Activated naive CD4-positive, alpha-beta T cell treated with anti-CD3 and anti-CD28 coated beads, Interleukin-2, amount 10 ng/mL, durations not matched to agents 7 days and 5 days (primary cell): ENCODE measurements around the gene HYDIN.
"Not testable (repeated sequence)": the region's sequence is repeated elsewhere in the genome, so short reads cannot be mapped to it uniquely, and the experiment has no call there.

Experiments
- CTCF ChIA-PET: fragments of 350-600 bp; sonication (Branson Sonifier 250); formaldehyde crosslinking; loops from one replicate; lab custom pipeline; 2021; ENCODE audit warnings: antibody characterized with exemption; lab: Charles Lee
- DNase-seq: peaks from one replicate; pipeline ENCODE4 v3.0.0-alpha.2; 2020
- H3K27ac Mint-ChIP-seq: one replicate; pipeline ENCODE4 v1.8.0; 2021; ENCODE audit warnings: mild to moderate bottlenecking, moderate library complexity, mixed read lengths
- H3K27me3 Mint-ChIP-seq: one replicate; pipeline ENCODE4 v1.8.0; 2021; ENCODE audit warnings: mild to moderate bottlenecking, mixed read lengths
- H3K36me3 Mint-ChIP-seq: one replicate; pipeline ENCODE4 v1.8.0; 2021; ENCODE audit warnings: mixed read lengths
- H3K4me1 Mint-ChIP-seq: one replicate; pipeline ENCODE4 v1.8.0; 2021; ENCODE audit warnings: mixed read lengths
- H3K4me3 Mint-ChIP-seq: one replicate; pipeline ENCODE4 v1.8.0; 2021; ENCODE audit warnings: mild to moderate bottlenecking, moderate library complexity, mixed read lengths
- H3K9me3 Mint-ChIP-seq: one replicate; pipeline ENCODE4 v1.8.0; 2021; ENCODE audit warnings: mixed read lengths

Gene HYDIN

GRCh38 chr16:70823498-70824118 lies 406.9 kb downstream of the HYDIN start:
- H3K4me1 Mint-ChIP-seq, H3K36me3 Mint-ChIP-seq, CTCF ChIA-PET, DNase-seq, H3K4me3 Mint-ChIP-seq, H3K27me3 Mint-ChIP-seq, H3K9me3 Mint-ChIP-seq, H3K27ac Mint-ChIP-seq: not testable (repeated sequence)

- H3K4me3 Mint-ChIP-seq, DNase-seq, H3K36me3 Mint-ChIP-seq, H3K27ac Mint-ChIP-seq, H3K4me1 Mint-ChIP-seq, H3K9me3 Mint-ChIP-seq, CTCF ChIA-PET, H3K27me3 Mint-ChIP-seq: not testable (repeated sequence)
Measured at GRCh38 chr16:70822734-70823133, 407.8 kb downstream of the HYDIN start.

GRCh38 chr16:70818088-70818487 lies 412.4 kb downstream of the HYDIN start:
- CTCF ChIA-PET, H3K4me3 Mint-ChIP-seq: not testable (repeated sequence)

GRCh38 chr16:70809392-70810060 lies 421.0 kb downstream of the HYDIN start:
- Mint-ChIP-seq H3K4me1 (peaks cover 5% of the 10 kb centered on the region), H3K36me3 (no peaks in the 10 kb centered on the region), H3K27me3 (peaks cover 32% of the 10 kb centered on the region), H3K9me3 (no peaks in the 10 kb centered on the region), H3K4me3 (no peak overlapping the region), H3K27ac (no peak overlapping the region)
- CTCF ChIA-PET: no interaction called here
- DNase-seq: no peak

More at GRCh38 chr16:70818088-70818487, 412.4 kb downstream of the HYDIN start:
- H3K27me3 Mint-ChIP-seq, H3K9me3 Mint-ChIP-seq, H3K27ac Mint-ChIP-seq, H3K4me1 Mint-ChIP-seq, DNase-seq, H3K36me3 Mint-ChIP-seq: not testable (repeated sequence)

- Mint-ChIP-seq H3K4me3 (no peak overlapping the region), H3K36me3 (no peaks in the 10 kb centered on the region)
Measured at GRCh38 chr16:70808371-70808770, 422.2 kb downstream of the HYDIN start.

GRCh38 chr16:70805787-70806186 lies 424.7 kb downstream of the HYDIN start:
- H3K4me3 Mint-ChIP-seq: no peak overlapping the region
- H3K9me3 Mint-ChIP-seq: peaks cover 4% of the 10 kb centered on the region
- peaks cover 45% of the 10 kb centered on the region for H3K27me3 Mint-ChIP-seq
- DNase-seq: no peak
- no peaks in the 10 kb centered on the region for H3K36me3 Mint-ChIP-seq
- H3K4me1 Mint-ChIP-seq: peaks cover 15% of the 10 kb centered on the region
- H3K27ac Mint-ChIP-seq: no peak overlapping the region
- CTCF ChIA-PET: no interaction called here

More at GRCh38 chr16:70808371-70808770, 422.2 kb downstream of the HYDIN start:
- Mint-ChIP-seq H3K9me3 (peaks cover 4% of the 10 kb centered on the region), H3K27ac (no peak overlapping the region), H3K27me3 (peaks cover 38% of the 10 kb centered on the region), H3K4me1 (peaks cover 5% of the 10 kb centered on the region)
- CTCF ChIA-PET: no interaction called here
- DNase-seq: no peak

GRCh38 chr16:70805380-70805779 lies 425.1 kb downstream of the HYDIN start:
- peaks cover 45% of the 10 kb centered on the region for H3K27me3 Mint-ChIP-seq
- peaks cover 4% of the 10 kb centered on the region for H3K9me3 Mint-ChIP-seq
- no peak for DNase-seq
- no peak overlapping the region for H3K4me3 Mint-ChIP-seq
- no peaks in the 10 kb centered on the region for H3K36me3 Mint-ChIP-seq
- CTCF ChIA-PET: no interaction called here
- peak overlapping the region; percentile 11 for H3K27ac Mint-ChIP-seq
- peaks cover 18% of the 10 kb centered on the region for H3K4me1 Mint-ChIP-seq

GRCh38 chr16:70804734-70805169 lies 425.8 kb downstream of the HYDIN start:
- Mint-ChIP-seq H3K36me3 (no peaks in the 10 kb centered on the region), H3K4me1 (peaks cover 24% of the 10 kb centered on the region), H3K27me3 (peaks cover 40% of the 10 kb centered on the region), H3K9me3 (peaks cover 4% of the 10 kb centered on the region), H3K27ac (no peak overlapping the region), H3K4me3 (no peak overlapping the region)
- CTCF ChIA-PET: interaction anchor here (1.3 kb wide), 1 partner anchor 608 kb away, joined by 3 read pairs; no protein-coding TSS in a partner anchor
- DNase-seq: no peak

- CTCF ChIA-PET: interaction anchor here (1.3 kb wide), 1 partner anchor 608 kb away, joined by 3 read pairs; no protein-coding TSS in a partner anchor
- Mint-ChIP-seq H3K27me3 (peaks cover 35% of the 10 kb centered on the region), H3K4me3 (no peak overlapping the region), H3K9me3 (peaks cover 4% of the 10 kb centered on the region), H3K4me1 (peaks cover 29% of the 10 kb centered on the region), H3K27ac (no peak overlapping the region), H3K36me3 (no peaks in the 10 kb centered on the region)
- DNase-seq: no peak
Measured at GRCh38 chr16:70804153-70804733, 426.3 kb downstream of the HYDIN start.

GRCh38 chr16:70803319-70803718 lies 427.2 kb downstream of the HYDIN start:
- Mint-ChIP-seq H3K27ac (no peak overlapping the region), H3K36me3 (no peaks in the 10 kb centered on the region), H3K4me3 (no peak overlapping the region), H3K9me3 (peaks cover 4% of the 10 kb centered on the region), H3K4me1 (peaks cover 38% of the 10 kb centered on the region), H3K27me3 (peaks cover 35% of the 10 kb centered on the region)
- CTCF ChIA-PET: interaction anchor here (1.3 kb wide), 1 partner anchor 609 kb away, joined by 3 read pairs; no protein-coding TSS in a partner anchor
- no peak for DNase-seq

GRCh38 chr16:70801611-70802010 lies 428.9 kb downstream of the HYDIN start:
- no peak for DNase-seq
- Mint-ChIP-seq H3K27me3 (peaks cover 26% of the 10 kb centered on the region), H3K4me3 (peak overlapping the region; percentile 93), H3K27ac (peak overlapping the region; percentile 93), H3K4me1 (peaks cover 43% of the 10 kb centered on the region), H3K36me3 (no peaks in the 10 kb centered on the region), H3K9me3 (peaks cover 4% of the 10 kb centered on the region)
- CTCF ChIA-PET: no interaction called here

- Mint-ChIP-seq H3K27ac (peak within 1 kb of the TSS; percentile 93), H3K9me3 (peaks cover 4% of the 10 kb centered on the region), H3K27me3 (peaks cover 20% of the 10 kb centered on the region), H3K4me3 (peak within 1 kb of the TSS; percentile 93), H3K4me1 (peaks cover 43% of the 10 kb centered on the region), H3K36me3 (no peaks in the 10 kb centered on the region)
- peak; percentile 98 for DNase-seq
- CTCF ChIA-PET: no interaction called here
Measured at GRCh38 chr16:70800781-70801480, 429.6 kb downstream of the HYDIN start, which contains the start of gene VAC14. Gene VAC14 (minus strand): TSS chr16:70801158. CDS start chr16:70800900, 258 bp downstream.

- CTCF ChIA-PET: no interaction called here
- Mint-ChIP-seq H3K4me1 (peaks cover 43% of the 10 kb centered on the region), H3K27me3 (peaks cover 20% of the 10 kb centered on the region), H3K9me3 (peaks cover 4% of the 10 kb centered on the region), H3K27ac (peak overlapping the region; percentile 93), H3K36me3 (no peaks in the 10 kb centered on the region), H3K4me3 (peak overlapping the region; percentile 93)
- DNase-seq: peak; percentile 38
Measured at GRCh38 chr16:70800311-70800710, 430.2 kb downstream of the HYDIN start.

GRCh38 chr16:70796301-70796700 lies 434.2 kb downstream of the HYDIN start:
- H3K9me3 Mint-ChIP-seq: no peaks in the 10 kb centered on the region
- no peaks in the 10 kb centered on the region for H3K27me3 Mint-ChIP-seq
- CTCF ChIA-PET: no interaction called here
- H3K36me3 Mint-ChIP-seq: no peaks in the 10 kb centered on the region
- H3K4me1 Mint-ChIP-seq: peaks cover 35% of the 10 kb centered on the region
- H3K4me3 Mint-ChIP-seq: no peak overlapping the region
- no peak overlapping the region for H3K27ac Mint-ChIP-seq
- DNase-seq: no peak
